PC-3 (cell line): Measurements from ENCODE around the gene PSME4. TPM values are rescaled to one million over a fixed set of nuclear protein-coding genes. Genes with fewer than 3 reads are reported as not detected.

Experiments used
- ATAC-seq: fragments of 200-7000 bp; cut with Tn5 transposase; 2 replicates; pipeline ENCODE4 v1.9.1; 2020; ENCODE audit warnings: mild to moderate bottlenecking, moderate library complexity
- BruUV-seq: library from RNA; stranded (reverse); fragments of 400-500 nt; replicated peaks from 2 replicates; lab custom pipeline; 2021; lab: Mats Ljungman, UMichigan
- CTCF ChIA-PET: fragments of 300-600 bp; sonication (Branson Sonifier 250); formaldehyde crosslinking; loops from one replicate; lab custom pipeline; 2022; ENCODE audit warnings: antibody characterized with exemption; lab: Charles Lee
- POLR2A ChIA-PET: fragments of 300-600 bp; sonication (Branson Sonifier 250); formaldehyde crosslinking; loops from one replicate; lab custom pipeline; 2022; ENCODE audit warnings: antibody characterized with exemption; ENCODE audit not compliant: unreplicated experiment; lab: Charles Lee
- DNase-seq: peaks from one replicate; pipeline ENCODE4 v3.0.0-alpha.2; 2015
- H2AFZ ChIP-seq: fragments of 300-600 bp; sonication (generic); 2 replicates; pipeline ENCODE4 v1.6.0; 2016; ENCODE audit warnings: antibody characterized with exemption, low read length
- H3F3A ChIP-seq: fragments of 300-600 bp; sonication (generic); one replicate; pipeline ENCODE4 v1.6.0; 2017; ENCODE audit warnings: antibody characterized with exemption, low read length, control low read depth, mild to moderate bottlenecking; ENCODE audit not compliant: unreplicated experiment
- H3K27ac ChIP-seq: fragments of 300-600 bp; sonication (generic); 2 replicates; pipeline ENCODE4 v1.5.1; 2016; ENCODE audit warnings: mild to moderate bottlenecking, low read length
- H3K27me3 ChIP-seq: fragments of 300-600 bp; sonication (generic); 2 replicates; pipeline ENCODE4 v1.6.1; 2016; ENCODE audit warnings: low read length, mixed read lengths
- H3K36me3 ChIP-seq: fragments of 300-600 bp; sonication (generic); 2 replicates; pipeline ENCODE4 v1.6.1; 2016; ENCODE audit warnings: low read depth, mixed run types, low read length, mixed read lengths
- H3K4me1 ChIP-seq: fragments of 300-600 bp; sonication (generic); 2 replicates; pipeline ENCODE4 v1.5.1; 2016; ENCODE audit warnings: low read length; ENCODE audit not compliant: insufficient read depth
- H3K4me2 ChIP-seq: fragments of 300-600 bp; sonication (generic); 2 replicates; pipeline ENCODE4 v1.6.0; 2016; ENCODE audit warnings: low read length
- H3K4me3 ChIP-seq: fragments of 300-600 bp; sonication (generic); 2 replicates; pipeline ENCODE4 v1.5.1; 2016; ENCODE audit warnings: mild to moderate bottlenecking, low read length, mixed read lengths
- H3K79me2 ChIP-seq: fragments of 300-600 bp; sonication (generic); 2 replicates; pipeline ENCODE4 v1.6.1; 2017; ENCODE audit warnings: low read length, mixed read lengths
- H3K9ac ChIP-seq: fragments of 300-600 bp; sonication (generic); 2 replicates; pipeline ENCODE4 v1.6.0; 2016; ENCODE audit warnings: mild to moderate bottlenecking, low read length
- H3K9me2 ChIP-seq: fragments of 300-600 bp; sonication (generic); replicated peaks from 2 replicates; pipeline ENCODE4 v1.6.1; 2016; ENCODE audit warnings: mixed run types, low read length, mixed read lengths
- H3K9me3 ChIP-seq: fragments of 300-600 bp; sonication (generic); 2 replicates; pipeline ENCODE4 v1.6.1; 2016; ENCODE audit warnings: low read length, mixed read lengths
- H4K20me1 ChIP-seq: fragments of 300-600 bp; sonication (generic); 2 replicates; pipeline ENCODE4 v1.6.1; 2016; ENCODE audit warnings: low read length, mixed read lengths
- CTCF ChIP-seq: fragments of 300-600 bp; sonication (generic); conservative IDR thresholded peaks from 2 replicates; pipeline ENCODE4 v1.5.1; 2017; ENCODE audit warnings: antibody characterized with exemption, low read depth, mild to moderate bottlenecking, low read length
- EZH2 ChIP-seq: fragments of 300-600 bp; sonication (generic); IDR thresholded peaks from one replicate; pipeline ENCODE4 v1.6.1; 2017; ENCODE audit warnings: antibody characterized with exemption, mild to moderate bottlenecking, low read length; ENCODE audit not compliant: unreplicated experiment
- EZH2phosphoT487 ChIP-seq: fragments of 300-600 bp; sonication (generic); IDR thresholded peaks from 2 replicates; pipeline ENCODE4 v1.6.1; 2018; ENCODE audit warnings: mild to moderate bottlenecking, antibody characterized with exemption, low read length, borderline replicate concordance
- intact Hi-C: fragments of 100-400 bp; cut with micrococcal nuclease; formaldehyde crosslinking; loops from 2 replicates; pipeline ENCODE4 v1.9.0; 2023
- total RNA-seq: library from RNA; depleted of rRNA; stranded (reverse); fragments of >200 nt; gene quantifications from 2 replicates; pipeline ENCODE4 v1.2.3, GENCODE V29; 2014

Gene PSME4
- total RNA-seq, 1 experiment from 2014 or later = 54.7 TPM

- CTCF ChIA-PET = no interaction called here
- no TSS peak for BruUV-seq
- intact Hi-C loops = no loop called here
- Histone ChIP-seq H3K4me3 (no peak overlapping the region), H3K9me2 (no peaks in the 10 kb centered on the region), H3K27me3 (no peaks in the 10 kb centered on the region), H3K79me2 (no peaks in the 10 kb centered on the region), H2AFZ (no peak overlapping the region), H3K27ac (no peak overlapping the region), H3K4me2 (no peak overlapping the region), H3F3A (peaks cover 6% of the 10 kb centered on the region), H3K36me3 (peaks cover 44% of the 10 kb centered on the region), H4K20me1 (no peaks in the 10 kb centered on the region), H3K4me1 (peaks cover 4% of the 10 kb centered on the region), H3K9ac (no peak overlapping the region), H3K9me3 (no peaks in the 10 kb centered on the region)
- POLR2A ChIA-PET = interaction anchor here (0.6 kb wide), 1 partner anchor 648 kb away, joined by 3 read pairs; no protein-coding TSS in a partner anchor
- TF ChIP-seq EZH2 (no peak), EZH2phosphoT487 (no peak), CTCF (no peak)
- ATAC-seq (no peak), DNase-seq (no peak)
Observed at GRCh38 chr2:53877556-53877955, 93.2 kb downstream of the PSME4 start.

GRCh38 chr2:53877112-53877511, 93.7 kb downstream of the PSME4 start:
- Histone ChIP-seq H3K79me2 (no peaks in the 10 kb centered on the region), H2AFZ (no peak overlapping the region), H3K4me2 (no peak overlapping the region), H3F3A (peaks cover 6% of the 10 kb centered on the region), H4K20me1 (no peaks in the 10 kb centered on the region), H3K36me3 (peaks cover 42% of the 10 kb centered on the region), H3K4me3 (no peak overlapping the region), H3K9me3 (no peaks in the 10 kb centered on the region), H3K27ac (no peak overlapping the region), H3K9me2 (no peaks in the 10 kb centered on the region), H3K27me3 (no peaks in the 10 kb centered on the region), H3K9ac (no peak overlapping the region), H3K4me1 (peaks cover 4% of the 10 kb centered on the region)
- intact Hi-C loops = no loop called here
- TF ChIP-seq EZH2phosphoT487 (no peak), CTCF (no peak)
- ATAC-seq = no peak
- ChIA-PET POLR2A (no interaction called here), CTCF (no interaction called here)
- DNase-seq = no peak
- no TSS peak for BruUV-seq

GRCh38 chr2:53874401-53874950, 96.3 kb downstream of the PSME4 start:
- ChIA-PET POLR2A (no interaction called here), CTCF (interaction anchor here (0.5 kb wide), 1 partner anchor 943 kb away, joined by 3 read pairs; no protein-coding TSS in a partner anchor)
- no peaks in the 10 kb centered on the region for H3K4me1 ChIP-seq
- DNase-seq (no peak), ATAC-seq (no peak)
- H2AFZ ChIP-seq = no peak overlapping the region
- no peaks in the 10 kb centered on the region for H3K79me2 ChIP-seq
- intact Hi-C loops = no loop called here
- BruUV-seq = no TSS peak
- no peaks in the 10 kb centered on the region for H3K9me3 ChIP-seq
- H3F3A ChIP-seq = no peaks in the 10 kb centered on the region
- TF ChIP-seq EZH2 (no peak), CTCF (no peak), EZH2phosphoT487 (no peak)
- no peaks in the 10 kb centered on the region for H3K9me2 ChIP-seq
- no peak overlapping the region for H3K27ac ChIP-seq
- H3K9ac ChIP-seq = no peak overlapping the region
- H3K4me2 ChIP-seq = no peak overlapping the region
- no peaks in the 10 kb centered on the region for H4K20me1 ChIP-seq
- no peak overlapping the region for H3K4me3 ChIP-seq
- H3K27me3 ChIP-seq = no peaks in the 10 kb centered on the region
- H3K36me3 ChIP-seq = peaks cover 34% of the 10 kb centered on the region
